GM21367 (cell line): ENCODE results near the gene NODAL.

Experiments used
- ATAC-seq: cut with Tn5 transposase; IDR thresholded peaks from one replicate; pipeline ENCODE4 v1.9.1; 2021; ENCODE audit not compliant: unreplicated experiment

The NODAL gene

DNA sequence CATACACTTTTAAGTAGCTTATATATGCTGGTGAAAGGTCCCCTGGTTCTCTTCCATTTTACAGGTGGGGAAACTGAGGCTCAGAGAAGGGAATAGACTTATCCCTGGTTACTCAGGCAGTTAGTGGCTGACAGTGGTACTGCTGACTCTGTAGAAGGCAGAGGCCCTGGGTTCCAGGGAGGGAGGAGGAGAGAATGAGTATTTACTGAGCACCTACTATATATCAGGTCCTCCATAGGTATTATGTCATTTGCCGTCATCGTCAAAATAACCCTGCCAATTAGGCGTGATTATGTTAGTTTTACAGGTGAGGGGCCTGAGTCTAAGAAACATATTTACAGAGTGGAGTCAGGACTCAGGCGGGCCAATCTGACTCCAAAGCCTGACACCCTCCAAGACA lies 23.8 kb upstream of the NODAL start:
- no peak for ATAC-seq

DNA sequence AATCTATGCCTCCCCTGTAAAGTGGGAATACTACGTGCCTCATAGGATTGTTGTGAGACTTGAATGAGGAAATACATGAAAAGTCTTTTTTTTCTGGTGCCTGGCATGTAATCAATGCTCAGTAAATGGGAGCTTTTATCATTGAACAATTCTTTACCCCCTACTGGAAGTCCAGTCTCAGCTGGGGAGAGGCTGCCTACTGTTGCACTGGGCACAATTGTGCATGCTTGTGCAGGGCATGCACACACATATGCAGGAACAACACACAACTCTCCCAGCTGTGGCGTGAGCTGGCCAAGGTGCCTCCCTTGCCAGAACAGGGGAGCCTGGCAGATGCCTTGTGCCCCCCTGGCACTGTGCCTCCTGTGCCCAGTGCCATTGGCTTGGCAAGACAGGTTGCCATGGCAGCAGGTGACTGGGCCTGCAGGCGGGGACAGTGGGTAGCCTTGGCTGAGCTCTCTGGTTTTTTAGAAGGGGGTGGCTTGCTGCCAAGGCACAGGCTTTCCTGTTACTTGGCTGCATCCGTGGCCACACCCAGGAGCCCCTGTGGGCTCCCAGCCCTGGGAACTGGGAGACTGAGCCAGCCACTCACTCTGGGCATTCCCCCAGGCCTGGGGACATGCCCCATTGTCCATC lies 21.0 kb upstream of the NODAL start:
- no peak for ATAC-seq

DNA sequence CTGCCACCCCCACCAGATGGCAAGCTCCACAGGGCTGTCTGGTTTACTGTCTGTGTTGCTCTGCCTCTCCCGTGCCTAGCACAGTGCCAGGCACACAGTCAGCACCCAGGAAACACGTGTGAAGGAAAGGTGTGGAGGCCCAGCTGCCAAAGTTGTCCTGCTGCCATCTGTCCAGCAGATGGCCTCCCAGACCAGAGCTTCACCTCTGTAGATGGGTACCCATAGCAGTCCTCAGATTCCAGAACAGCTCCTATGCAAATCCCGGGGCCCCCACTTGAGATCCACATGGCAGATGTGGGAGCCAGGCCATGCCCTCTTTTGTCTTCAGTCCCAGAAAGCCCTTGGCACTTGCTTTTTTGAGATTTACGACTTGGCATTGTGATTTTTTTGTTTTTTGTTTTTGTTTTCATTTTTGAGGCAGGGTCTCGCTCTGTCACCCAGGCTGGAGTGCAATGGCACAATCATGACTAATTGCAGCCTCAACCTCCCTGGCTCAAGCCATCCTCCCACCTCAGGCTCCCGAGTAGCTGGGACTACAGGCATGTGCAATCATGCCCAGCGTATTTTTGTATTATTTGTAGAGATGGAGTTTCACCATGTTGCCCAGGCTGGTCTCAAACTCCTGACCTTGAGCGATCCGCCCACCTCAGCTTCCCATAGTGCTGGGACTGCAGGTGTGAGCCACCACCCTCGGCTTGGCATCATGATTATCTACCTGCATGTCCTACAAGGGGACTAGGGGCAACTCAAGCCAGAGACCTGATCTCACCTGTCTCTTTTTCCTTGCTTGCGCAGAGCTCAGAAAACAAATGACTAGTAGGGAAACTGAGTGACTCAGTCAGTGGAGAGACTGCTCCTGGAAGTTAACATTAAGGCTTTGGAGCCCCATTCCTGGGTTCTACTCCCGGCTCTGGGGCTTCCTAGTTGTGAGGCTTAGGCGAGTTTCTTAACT lies 20.2 kb upstream of the NODAL start:
- ATAC-seq: no peak

DNA sequence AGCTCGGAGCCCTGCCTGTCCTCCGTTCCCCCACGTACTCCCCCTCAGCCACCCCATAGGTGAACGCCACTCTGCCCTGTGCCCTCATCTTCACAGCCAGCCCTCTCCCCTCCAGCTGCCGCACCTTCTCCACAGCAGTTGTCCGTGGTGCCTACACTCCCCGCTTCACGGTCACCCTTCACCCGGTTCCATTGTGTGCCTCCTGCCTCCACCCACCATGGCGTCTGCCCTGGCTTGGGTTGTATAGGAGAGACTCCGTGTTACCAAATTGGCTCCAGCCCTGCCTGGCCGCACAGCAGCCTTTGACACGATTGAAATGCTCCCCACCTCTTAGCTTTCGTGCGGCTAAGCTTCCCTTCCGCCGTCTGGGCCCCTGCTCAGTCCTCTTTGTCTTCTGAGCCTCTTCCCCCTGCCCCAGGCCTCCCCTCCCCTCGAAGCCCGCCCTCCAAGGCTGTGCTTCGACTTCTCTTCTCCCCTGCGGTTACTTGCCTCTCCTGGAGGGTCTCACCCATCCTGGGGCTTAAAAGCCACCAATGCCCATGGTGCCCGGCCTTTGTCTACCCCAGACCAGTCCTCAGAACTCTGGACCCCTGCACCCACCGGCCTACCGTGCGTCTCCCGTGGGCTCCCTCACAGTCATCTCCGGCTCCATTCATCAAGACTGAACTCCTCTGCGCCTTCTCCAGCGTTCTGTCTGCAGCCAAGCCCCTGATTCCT lies 18.5 kb upstream of the NODAL start:
- no peak for ATAC-seq

DNA sequence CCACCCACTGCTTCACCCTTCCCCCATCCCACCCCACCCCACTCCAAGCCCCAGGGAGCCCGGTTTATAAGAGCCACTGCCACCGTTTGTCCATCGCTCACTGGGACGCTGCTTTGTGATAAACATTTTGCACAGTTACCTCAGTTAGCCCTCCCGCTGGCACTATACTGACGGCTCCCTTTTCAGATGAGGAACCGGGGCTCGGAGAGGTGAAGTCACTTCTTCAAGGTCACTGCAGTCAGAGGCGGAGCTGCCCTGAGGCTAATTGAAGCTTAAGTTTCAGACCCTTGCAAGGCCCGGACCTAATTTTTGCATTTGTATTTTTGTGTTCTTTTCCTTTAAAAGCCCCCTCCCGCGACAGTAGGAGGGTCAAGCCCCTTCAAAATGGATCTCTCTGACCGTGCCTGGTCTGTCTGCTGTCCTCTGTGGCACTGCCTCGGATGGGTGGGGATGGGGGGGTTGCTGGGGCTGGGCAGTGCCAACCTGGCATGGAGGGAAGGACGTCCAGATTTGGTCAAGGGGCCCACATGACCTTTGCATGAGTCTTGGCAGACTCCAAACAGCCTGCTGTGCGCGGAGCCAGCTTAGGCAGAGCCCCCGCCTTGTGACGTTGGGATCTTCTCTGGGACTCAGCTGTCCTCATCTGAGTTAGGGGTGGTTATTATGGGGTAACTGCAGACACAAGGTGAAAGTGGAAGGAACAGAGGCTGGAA lies 17.7 kb upstream of the NODAL start:
- ATAC-seq: no peak

DNA sequence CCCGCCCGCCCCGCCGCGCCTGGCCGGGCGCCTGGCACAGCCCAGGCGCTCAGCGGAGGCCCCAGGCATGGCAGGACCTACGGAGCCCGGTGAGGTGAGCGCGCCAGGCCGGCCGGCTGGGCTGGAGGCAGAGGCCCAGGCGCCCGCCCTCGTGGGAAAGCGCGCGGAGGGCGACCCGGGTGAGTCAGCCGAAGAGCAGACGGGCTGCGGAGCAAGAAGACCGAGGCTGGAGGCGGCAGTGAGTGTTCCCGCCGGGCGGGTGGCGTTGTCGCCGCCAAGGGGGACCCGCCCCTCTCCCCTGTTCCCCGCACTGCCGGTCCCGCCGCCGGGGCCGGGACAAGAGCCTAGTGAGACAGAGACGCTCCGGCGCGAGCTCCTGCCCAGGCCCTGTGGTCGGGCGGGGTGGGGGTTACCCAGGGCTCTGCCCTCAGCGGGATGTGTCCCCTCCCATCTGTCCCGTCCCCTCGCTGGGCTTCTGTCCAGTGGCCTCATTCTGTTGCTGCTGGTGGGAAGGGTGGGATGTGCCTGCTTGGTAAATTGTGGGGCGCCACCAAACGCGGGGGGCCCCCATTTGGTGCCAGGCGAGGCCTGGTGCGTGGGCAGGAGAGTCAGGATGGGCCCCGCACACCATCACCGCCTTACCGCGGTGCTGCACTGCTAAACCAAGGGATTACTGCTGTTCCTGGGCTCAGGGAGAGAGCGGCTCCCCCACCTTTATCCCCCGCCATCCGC lies 17.0 kb upstream of the NODAL start:
- ATAC-seq: no peak

DNA sequence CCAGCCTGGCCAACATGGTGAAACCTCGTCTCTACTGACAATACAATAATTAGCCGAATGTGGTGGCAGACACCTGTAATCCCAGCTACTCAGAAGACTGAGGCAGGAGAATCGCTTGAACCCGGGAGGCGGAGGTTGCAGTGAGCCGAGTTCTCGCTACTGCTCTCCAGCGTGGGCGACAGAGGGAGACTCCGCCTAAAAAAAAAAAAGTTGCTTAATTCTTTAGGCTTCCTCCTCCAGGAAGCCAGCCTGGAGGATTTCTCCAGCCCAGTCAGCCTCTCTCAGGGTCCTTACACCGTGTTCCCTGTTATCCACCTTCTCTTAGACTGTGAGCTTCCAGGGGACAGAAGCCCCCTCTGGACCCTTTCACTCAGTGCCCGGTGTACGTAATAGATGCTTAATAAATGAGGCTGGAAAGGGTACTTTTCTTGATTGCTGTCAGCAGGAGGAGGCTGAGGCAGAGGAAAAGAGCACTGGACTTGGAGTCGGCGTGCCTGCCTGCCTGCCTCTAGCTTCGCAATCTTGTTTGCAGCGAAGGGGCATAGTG lies 16.4 kb upstream of the NODAL start:
- ATAC-seq: no peak

DNA sequence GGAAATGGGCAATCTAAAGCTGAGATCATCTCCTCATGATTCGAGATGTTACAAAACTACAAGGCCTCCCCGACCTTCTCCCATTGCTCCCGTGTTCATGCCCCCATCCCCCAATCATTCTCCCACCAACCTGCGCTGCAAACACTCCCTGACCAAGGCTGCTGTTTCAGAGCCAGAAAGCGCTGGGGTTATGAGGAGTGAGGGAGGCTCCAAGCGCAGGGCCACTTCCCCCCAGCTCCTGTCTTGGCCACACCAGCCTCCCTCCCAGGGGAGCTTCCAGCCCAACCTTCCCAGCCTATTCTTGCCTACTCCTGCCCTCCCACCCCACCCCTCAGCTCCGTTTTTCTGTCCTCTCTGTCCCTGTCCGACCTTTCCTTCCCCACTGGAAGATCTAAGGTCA lies 14.7 kb upstream of the NODAL start:
- no peak for ATAC-seq

DNA sequence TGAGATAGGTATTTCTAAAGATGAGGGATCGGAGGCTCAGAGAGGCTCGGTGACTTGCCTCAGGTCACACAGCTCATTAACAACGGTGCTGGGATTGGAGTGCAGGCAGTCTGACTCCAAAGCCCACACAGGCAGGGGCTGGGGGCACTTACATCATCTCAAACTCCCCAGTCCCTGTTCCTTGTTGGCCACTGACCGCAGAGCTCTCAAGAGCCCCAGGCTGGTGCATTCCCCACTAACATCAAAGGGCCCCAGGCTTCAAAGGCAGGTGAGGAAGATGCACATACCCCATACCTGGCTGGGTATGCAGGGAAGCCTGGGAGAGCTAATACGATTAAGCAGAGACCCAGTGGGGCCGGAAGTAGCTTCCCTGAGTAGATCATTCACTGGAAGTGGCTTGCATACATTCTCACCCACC lies 13.7 kb upstream of the NODAL start:
- no peak for ATAC-seq

DNA sequence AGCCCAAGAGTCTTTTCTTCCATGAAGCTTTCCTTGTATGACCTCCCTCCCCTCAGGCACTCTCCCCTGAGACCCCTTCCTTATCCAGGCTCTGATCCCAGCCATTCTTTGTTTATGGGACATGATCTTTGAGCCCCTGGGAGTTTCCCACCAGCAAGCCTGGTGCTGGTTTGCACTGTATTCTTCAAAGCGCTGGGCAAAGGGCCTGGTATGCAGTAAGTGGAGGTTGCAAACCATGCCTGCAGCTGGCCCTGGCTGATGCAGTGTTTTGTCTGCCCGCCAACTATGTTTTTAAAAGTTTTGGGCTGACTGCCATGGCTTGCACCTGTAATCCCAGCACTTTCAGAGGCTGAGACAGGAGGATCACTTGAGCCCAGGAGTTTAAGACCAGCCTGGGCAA lies 6.8 kb upstream of the NODAL start:
- no peak for ATAC-seq

DNA sequence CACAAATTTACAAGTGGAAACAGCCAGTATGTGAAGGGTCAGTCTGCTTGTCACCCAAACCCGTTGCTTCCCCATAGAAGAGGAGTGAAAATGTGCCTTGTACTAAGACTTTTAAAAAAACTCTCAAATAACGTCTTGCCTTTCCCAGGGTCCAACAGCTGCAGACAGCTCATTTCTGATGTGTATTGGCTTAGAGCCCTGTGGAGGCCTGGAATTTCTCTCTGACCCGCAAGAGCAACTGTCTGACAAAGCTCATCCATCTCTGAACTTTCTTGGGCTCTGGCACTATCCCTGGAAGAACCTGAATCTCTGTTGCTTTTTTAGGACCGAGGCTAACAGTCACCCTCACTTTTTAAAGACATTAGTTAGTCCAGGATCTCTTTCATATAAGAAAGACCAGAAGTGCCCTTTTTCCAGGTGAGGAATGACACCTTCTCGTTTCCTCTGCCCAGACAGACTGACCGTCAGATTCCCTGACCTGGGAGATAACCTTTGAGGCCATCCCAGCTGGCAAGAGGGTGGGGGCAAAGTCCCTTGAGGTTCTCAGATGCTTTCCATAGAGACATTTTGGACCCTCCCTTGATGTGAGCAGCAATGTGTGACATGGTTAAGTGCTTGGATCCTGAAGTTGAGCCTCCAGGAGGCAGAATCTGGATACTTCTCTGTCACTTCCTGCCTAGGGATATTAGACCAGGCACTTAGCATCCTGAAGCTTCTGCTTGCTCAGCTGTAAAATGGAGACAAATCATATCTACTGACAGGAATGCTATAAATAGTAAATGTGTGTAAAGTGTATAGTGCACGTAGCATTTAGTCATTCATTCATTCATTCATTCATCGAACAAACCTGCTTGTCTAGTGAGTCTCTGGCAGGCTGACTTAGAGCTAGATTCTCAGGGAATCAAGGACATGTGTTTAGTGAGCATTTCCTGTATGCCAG lies 4.5 kb upstream of the NODAL start:
- no peak for ATAC-seq

DNA sequence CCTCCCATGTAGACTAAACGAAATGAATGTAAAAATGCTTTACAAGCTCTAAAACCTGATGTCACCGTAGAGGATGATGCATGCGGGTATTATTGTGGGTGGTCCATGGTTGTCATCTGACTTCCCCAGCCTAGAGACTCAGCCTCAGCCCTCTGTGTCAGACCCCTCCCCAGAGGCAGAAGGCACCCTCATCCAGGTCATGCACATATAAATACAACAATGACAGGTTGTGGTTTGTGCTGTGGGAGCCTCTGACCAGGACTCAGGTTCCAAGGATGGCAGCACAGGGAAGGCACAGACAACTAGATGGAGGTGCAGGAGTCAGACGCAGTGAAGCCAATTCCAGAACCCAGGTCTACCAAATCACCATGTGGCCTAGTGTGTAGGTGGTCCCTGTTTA lies 3.3 kb upstream of the NODAL start:
- ATAC-seq: no peak

DNA sequence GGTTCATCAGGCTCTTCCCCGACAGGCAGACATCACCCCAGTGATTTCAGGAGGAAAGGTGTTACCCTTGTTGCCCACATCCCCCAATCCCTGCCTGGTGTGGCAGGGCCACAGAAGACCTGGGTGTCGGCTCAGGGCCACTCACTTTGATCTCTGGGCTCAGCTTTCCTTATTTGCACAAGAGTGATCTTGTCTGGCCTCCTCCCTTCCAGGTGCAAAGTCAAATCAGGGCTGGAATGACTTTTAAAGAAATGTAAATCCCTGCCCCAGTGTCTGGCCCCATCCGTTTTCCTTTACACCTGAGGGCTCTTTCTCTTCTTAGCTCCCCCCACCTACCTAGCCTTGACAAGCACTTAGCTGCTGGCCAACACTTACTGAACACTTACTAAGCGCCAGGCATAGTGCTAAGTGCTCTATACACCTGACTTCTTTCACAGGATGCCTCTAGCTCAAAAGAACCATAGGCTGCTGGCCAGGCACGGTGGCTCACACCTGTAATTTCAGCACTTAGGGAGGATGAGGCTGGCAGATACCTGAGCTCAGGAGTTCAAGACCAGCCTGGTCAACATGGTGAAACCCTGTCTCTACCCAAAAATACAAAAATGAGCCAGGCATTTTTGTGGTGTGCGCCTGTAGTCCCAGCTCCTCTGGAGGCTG lies 979 bp upstream of the NODAL start:
- no peak for ATAC-seq

DNA sequence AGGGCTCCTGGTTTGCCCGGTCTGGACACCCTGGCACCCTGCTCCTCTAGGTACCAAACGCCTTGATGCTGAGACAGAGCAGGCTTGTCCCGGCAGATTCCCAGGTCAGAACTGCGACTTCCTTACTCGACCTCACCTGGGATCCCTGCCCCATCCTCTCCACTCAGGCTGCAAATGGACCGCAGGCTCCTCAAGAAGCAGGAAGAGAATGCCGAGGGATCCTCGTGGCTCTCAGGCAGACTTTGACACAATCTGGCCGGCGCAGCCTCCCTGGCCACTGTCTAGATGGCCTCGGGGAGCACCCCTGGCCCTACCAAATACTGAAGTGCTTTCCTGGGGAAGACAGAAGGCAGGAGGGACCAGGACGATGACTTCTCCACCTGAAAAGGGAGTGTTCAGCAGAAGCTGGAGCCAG lies 421 bp upstream of the NODAL start:
- ATAC-seq: no peak

DNA sequence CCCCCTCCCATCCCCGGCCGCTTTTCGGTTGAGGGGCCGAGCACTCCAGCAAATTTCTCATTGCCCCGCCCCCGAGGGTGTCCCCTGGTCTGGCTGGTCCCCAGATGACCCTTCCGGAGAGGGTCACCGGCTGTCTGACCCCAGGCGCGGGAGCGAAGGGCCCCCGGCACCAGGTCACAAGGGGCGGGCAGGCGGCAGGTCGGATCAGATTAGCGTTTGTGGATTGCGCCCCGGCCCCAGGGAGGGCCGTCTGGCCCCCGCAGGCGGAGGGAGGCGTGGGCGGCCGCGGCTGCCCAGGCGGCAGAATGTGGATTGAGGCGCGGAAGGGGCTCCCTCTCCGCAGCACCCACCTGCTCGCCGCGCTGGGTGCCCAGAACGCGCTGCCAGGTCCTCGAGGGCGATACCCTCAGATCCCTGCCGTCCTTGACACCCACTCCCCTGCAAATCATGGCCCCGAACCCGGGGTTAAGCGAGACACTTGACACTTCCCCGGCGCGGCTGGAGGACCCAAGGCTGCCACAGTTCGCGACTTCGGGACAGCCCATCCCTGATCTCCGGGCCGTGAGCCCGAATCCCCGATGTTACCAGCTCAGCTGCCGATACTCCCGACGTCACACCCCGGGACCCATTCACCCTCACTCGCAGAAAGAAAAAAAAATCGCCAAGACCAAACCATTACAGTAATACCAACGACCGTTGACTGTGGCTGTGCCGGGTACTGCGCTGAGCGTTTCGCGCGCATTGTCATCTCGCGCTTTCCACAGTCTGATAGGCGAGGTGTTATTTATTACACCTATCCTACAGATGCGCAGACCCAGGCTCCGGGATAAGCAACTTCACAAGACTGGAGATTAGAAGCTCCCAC lies 953 bp downstream of the NODAL start:
- no peak for ATAC-seq

DNA sequence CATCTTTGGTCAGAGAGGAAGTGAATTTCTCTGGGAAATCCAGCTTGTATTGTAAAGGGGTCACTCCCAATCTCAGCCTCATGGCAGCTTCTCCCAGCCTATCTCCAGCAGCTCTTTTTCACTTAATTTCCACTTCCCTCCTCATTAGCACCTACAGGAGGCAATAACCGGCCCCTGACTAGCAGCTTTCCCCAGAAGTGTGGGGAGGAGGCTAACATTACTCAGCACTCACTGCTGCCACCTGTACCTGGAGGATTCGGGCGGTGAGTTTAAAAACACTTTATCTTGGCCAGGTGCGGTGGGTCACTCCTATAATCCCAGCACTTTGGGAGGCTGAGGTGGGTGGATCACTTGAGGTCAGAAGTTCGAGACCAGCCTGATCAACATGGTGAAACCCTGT lies 3.8 kb downstream of the NODAL start:
- ATAC-seq: no peak

DNA sequence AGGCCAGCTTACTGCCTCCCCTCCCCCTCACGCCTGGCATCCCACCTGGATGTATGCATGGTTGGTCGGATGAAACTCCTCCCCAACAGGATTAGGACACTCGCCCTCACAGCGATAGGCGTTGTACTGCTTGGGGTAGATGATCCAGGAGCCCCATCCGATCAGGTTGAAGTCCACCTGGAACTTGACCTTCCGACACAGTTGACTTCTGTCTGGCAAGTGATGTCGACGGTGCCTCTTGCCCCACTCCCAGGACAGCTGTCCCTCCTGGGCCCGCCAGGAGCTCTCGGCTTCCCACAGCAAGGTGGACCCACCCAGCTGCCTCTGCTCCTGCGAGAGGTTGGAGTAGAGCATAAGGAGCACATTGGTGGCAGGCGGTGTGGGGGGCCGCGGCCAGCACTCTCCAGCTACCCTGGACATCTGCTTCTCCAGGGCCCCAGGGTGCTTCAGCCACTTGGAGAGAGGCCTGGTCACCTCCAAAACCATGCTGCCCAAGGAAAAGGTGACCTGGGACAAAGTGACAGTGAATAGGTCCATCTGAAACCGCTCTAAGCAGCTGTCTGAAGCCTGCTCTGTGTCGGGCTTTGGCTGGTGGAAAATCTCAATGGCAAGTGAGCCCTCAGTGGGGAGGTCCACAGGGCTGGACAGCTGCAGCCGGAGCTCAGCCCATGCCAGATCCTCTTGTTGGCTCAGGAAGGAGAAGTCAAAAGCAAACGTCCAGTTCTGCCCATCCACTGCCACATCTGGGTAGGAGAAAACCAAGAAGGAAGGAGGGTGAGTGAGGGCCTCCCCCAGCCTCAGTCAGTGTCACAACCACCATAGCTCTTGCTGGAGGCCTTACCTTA lies 6.0 kb downstream of the NODAL start:
- ATAC-seq: no peak
